MM.1S (cell line): ENCODE measurements around the gene COMMD3.

Source experiments
- EZH2 ChIP-seq: fragments of 300-600 bp; sonication (generic); optimal IDR thresholded peaks from 2 replicates; pipeline ENCODE3; 2017; ENCODE audit warnings: low read depth, mild to moderate bottlenecking, antibody characterized with exemption, low read length, mixed read lengths
- EZH2phosphoT487 ChIP-seq: fragments of 300-600 bp; sonication (generic); IDR thresholded peaks from 2 replicates; pipeline ENCODE4 v1.6.1; 2018; ENCODE audit warnings: antibody characterized with exemption, low read length
- TF ChIP-seq, protein P1 (sequence below): fragments of 300-600 bp; sonication (generic); IDR thresholded peaks from 2 replicates; pipeline ENCODE4 v1.5.1; 2016; ENCODE audit warnings: antibody characterized with exemption, low read length, mixed read lengths

DNA sequence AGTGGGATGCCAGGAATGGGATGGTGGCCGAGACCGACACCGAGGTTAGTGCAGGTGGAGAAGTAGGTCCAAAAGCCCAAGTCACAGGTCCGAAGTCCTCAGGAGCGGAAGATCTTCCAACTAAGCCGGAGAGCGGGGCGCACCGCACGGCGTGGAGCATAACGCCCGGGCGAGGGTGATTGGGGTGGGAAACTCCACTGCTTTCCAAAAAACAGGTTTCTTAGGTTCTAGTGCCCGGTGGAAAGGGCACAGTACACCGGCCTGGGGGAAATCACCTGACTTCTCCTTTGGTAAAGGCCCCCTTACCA, 17.7 kb downstream of the COMMD3 start:
- TF ChIP-seq, protein P1, sequence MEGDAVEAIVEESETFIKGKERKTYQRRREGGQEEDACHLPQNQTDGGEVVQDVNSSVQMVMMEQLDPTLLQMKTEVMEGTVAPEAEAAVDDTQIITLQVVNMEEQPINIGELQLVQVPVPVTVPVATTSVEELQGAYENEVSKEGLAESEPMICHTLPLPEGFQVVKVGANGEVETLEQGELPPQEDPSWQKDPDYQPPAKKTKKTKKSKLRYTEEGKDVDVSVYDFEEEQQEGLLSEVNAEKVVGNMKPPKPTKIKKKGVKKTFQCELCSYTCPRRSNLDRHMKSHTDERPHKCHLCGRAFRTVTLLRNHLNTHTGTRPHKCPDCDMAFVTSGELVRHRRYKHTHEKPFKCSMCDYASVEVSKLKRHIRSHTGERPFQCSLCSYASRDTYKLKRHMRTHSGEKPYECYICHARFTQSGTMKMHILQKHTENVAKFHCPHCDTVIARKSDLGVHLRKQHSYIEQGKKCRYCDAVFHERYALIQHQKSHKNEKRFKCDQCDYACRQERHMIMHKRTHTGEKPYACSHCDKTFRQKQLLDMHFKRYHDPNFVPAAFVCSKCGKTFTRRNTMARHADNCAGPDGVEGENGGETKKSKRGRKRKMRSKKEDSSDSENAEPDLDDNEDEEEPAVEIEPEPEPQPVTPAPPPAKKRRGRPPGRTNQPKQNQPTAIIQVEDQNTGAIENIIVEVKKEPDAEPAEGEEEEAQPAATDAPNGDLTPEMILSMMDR: no peak
- TF ChIP-seq EZH2 (no peak), EZH2phosphoT487 (no peak)
